Suprapubic skin (tissue), 4 donors: Measurements from ENCODE around the gene SPATS2L. TPM values are rescaled to one million over a fixed set of nuclear protein-coding genes. Genes with fewer than 3 reads are reported as not detected.

Experiments
- DNase-seq, 2 donors: peaks; one replicate each; pipeline ENCODE4 v3.0.0-alpha.2; 2019; ENCODE audit warnings: low spot score in 2 of 2
- H3K27ac ChIP-seq: fragments of 200-600 bp; sonication (generic); one replicate; pipeline ENCODE4 v1.5.1; 2019
- H3K27me3 ChIP-seq: fragments of 200-600 bp; sonication (generic); one replicate; pipeline ENCODE4 v1.5.1; 2019
- H3K36me3 ChIP-seq: fragments of 200-600 bp; sonication (generic); one replicate; pipeline ENCODE4 v1.5.1; 2019
- H3K4me1 ChIP-seq: fragments of 200-600 bp; sonication (generic); one replicate; pipeline ENCODE4 v1.5.1; 2019
- H3K4me3 ChIP-seq: fragments of 200-600 bp; sonication (generic); one replicate; pipeline ENCODE4 v1.5.1; 2019; ENCODE audit warnings: mild to moderate bottlenecking
- H3K9me3 ChIP-seq: fragments of 200-600 bp; sonication (generic); one replicate; pipeline ENCODE4 v1.5.1; 2019
- CTCF ChIP-seq, 2 donors: fragments of 200-600 bp in 1 of 2; fragments of 450-650 bp in 1 of 2; sonication (generic) in 1 of 2; IDR thresholded peaks; one replicate each; pipeline ENCODE4 v1.5.1; 2016 to 2019; ENCODE audit warnings: antibody characterized with exemption in 2 of 2, mild to moderate bottlenecking in 1 of 2, moderate library complexity in 1 of 2
- EP300 ChIP-seq: sonication (generic); formaldehyde crosslinking; IDR thresholded peaks from one replicate; pipeline ENCODE4 v1.6.1; 2017; ENCODE audit warnings: antibody characterized with exemption
- POLR2A ChIP-seq, 2 donors: fragments of 450-650 bp; IDR thresholded peaks; one replicate each; pipeline ENCODE4 v1.6.1; 2017; ENCODE audit warnings: antibody characterized with exemption in 2 of 2, mild to moderate bottlenecking in 2 of 2, moderate library complexity in 2 of 2
- POLR2AphosphoS5 ChIP-seq, 3 donors: sonication (generic); formaldehyde crosslinking; IDR thresholded peaks; one replicate each; pipeline ENCODE4 v1.6.1; 2017; ENCODE audit warnings: antibody characterized with exemption in 3 of 3
- WGBS: methylation state at CpG from one replicate; pipeline ENCODE4 v1.1.5; 2018; 5-methylcytosine and 5-hydroxymethylcytosine counted together
- total RNA-seq, 4 donors: library from RNA; depleted of rRNA; stranded (reverse); fragments of >200 nt; gene quantifications; one replicate each; pipeline ENCODE4 v1.1.0, GENCODE V29; 2016

Gene SPATS2L
- total RNA-seq, 4 donors from 2014 or later = 39.9 to 104 (median 57.7) TPM

GRCh38 chr2:200354833-200355751, 48.6 kb downstream of the SPATS2L start:
- TF ChIP-seq POLR2AphosphoS5 (IDR thresholded peaks at IDR 0.05) (no peak), EP300 (no peak), CTCF (IDR thresholded peaks at IDR 0.05) (no peak), POLR2A (IDR thresholded peaks at IDR 0.05) (no peak)
- H3K27me3 ChIP-seq = no peaks in the 10 kb centered on the region
- DNase-seq = no peak
- peaks cover 41% of the 10 kb centered on the region for H3K4me1 ChIP-seq
- H3K36me3 ChIP-seq = no peaks in the 10 kb centered on the region
- no peak overlapping the region for H3K27ac ChIP-seq
- WGBS = 70% methylated on average over 11 of the region's 11 CpGs
- H3K4me3 ChIP-seq = no peak overlapping the region
- H3K9me3 ChIP-seq = no peaks in the 10 kb centered on the region

- no peak for TF ChIP-seq POLR2AphosphoS5 (IDR thresholded peaks at IDR 0.05)
- no peak for TF ChIP-seq EP300
- no peak for TF ChIP-seq POLR2A (IDR thresholded peaks at IDR 0.05)
- no peak for TF ChIP-seq CTCF (IDR thresholded peaks at IDR 0.05)
- Histone ChIP-seq H3K4me3 (no peak overlapping the region), H3K9me3 (no peaks in the 10 kb centered on the region), H3K36me3 (no peaks in the 10 kb centered on the region), H3K27ac (no peak overlapping the region), H3K27me3 (no peaks in the 10 kb centered on the region), H3K4me1 (peaks cover 35% of the 10 kb centered on the region)
- WGBS = 53% methylated on average over 1 of the region's 1 CpG
- DNase-seq = no peak
Measured at GRCh38 chr2:200356321-200356720, 49.8 kb downstream of the SPATS2L start.

GRCh38 chr2:200356857-200357384, 50.4 kb downstream of the SPATS2L start:
- DNase-seq = no peak
- Histone ChIP-seq H3K4me3 (no peak overlapping the region), H3K27me3 (no peaks in the 10 kb centered on the region), H3K27ac (no peak overlapping the region), H3K36me3 (no peaks in the 10 kb centered on the region), H3K9me3 (no peaks in the 10 kb centered on the region), H3K4me1 (peaks cover 35% of the 10 kb centered on the region)
- TF ChIP-seq EP300 (no peak), CTCF (IDR thresholded peaks at IDR 0.05) (no peak), POLR2AphosphoS5 (IDR thresholded peaks at IDR 0.05) (no peak), POLR2A (IDR thresholded peaks at IDR 0.05) (no peak)
- 29% methylated on average over 1 of the region's 1 CpG for WGBS

- peaks cover 28% of the 10 kb centered on the region for H3K4me1 ChIP-seq
Measured at GRCh38 chr2:200357845-200358244, 51.4 kb downstream of the SPATS2L start.

More at GRCh38 chr2:200357845-200358244, 51.4 kb downstream of the SPATS2L start:
- H3K27me3 ChIP-seq = no peaks in the 10 kb centered on the region
- 30% methylated on average over 3 of the region's 3 CpGs for WGBS
- no peaks in the 10 kb centered on the region for H3K36me3 ChIP-seq
- TF ChIP-seq POLR2AphosphoS5 (IDR thresholded peaks at IDR 0.05) (no peak), CTCF (IDR thresholded peaks at IDR 0.05) (no peak), POLR2A (IDR thresholded peaks at IDR 0.05) (no peak), EP300 (no peak)
- H3K27ac ChIP-seq = no peak overlapping the region
- no peak overlapping the region for H3K4me3 ChIP-seq
- no peak for DNase-seq
- H3K9me3 ChIP-seq = no peaks in the 10 kb centered on the region
